Endothelial cell of umbilical vein (primary cell): ENCODE measurements around the gene DUSP2. TPM values are rescaled to one million over a fixed set of nuclear protein-coding genes. Genes with fewer than 3 reads are reported as not detected.

Source experiments
- BruUV-seq: library from RNA; stranded (reverse); fragments of 400-500 nt; replicated peaks from 2 replicates; lab custom pipeline; 2021; lab: Mats Ljungman, UMichigan
- CTCF ChIA-PET: fragments of 300-600, 350-600 bp; sonication (Branson Sonifier 250); formaldehyde crosslinking; loops from one replicate; lab custom pipeline; 2021; ENCODE audit warnings: antibody characterized with exemption, inconsistent platforms; lab: Charles Lee
- POLR2A ChIA-PET: fragments of 300-600, 350-600 bp; sonication (Branson Sonifier 250); formaldehyde crosslinking; loops from one replicate; lab custom pipeline; 2021; ENCODE audit warnings: antibody characterized with exemption, inconsistent platforms; lab: Charles Lee
- DNase-seq: peaks from one replicate; pipeline ENCODE4 v3.0.0-alpha.2; 2011; ENCODE audit warnings: low read depth, low spot score
- FAIRE-seq: peaks from 2 replicates; lab custom pipeline; 2011; peaks lifted over from hg19 to GRCh38; lab: Jason Lieb, UNC
- H2AFZ ChIP-seq: 2 replicates; pipeline ENCODE4 v1.6.0; 2012; ENCODE audit warnings: low read depth, low read length, control low read depth, inconsistent platforms
- H3K27ac ChIP-seq: 2 replicates; pipeline ENCODE4 v1.5.1; 2011; ENCODE audit warnings: low read depth, mild to moderate bottlenecking, control low read depth, low read length, moderate library complexity; ENCODE audit not compliant: insufficient read depth
- H3K27me3 ChIP-seq, 2 experiments: 2 replicates each; pipeline versions ENCODE4 v1.6.0 to v1.6.1; 2011; ENCODE audit warnings: low read length in 2 of 2, mixed read lengths in 1 of 2; ENCODE audit not compliant: control insufficient read depth in 2 of 2, insufficient read depth in 2 of 2
- H3K36me3 ChIP-seq, 2 experiments: 2 replicates in 1 of 2; 3 replicates in 1 of 2; pipeline ENCODE4 v1.5.1; 2011; ENCODE audit warnings: low read length in 2 of 2, mild to moderate bottlenecking in 1 of 2, moderate library complexity in 1 of 2; ENCODE audit not compliant: control insufficient read depth in 2 of 2, insufficient read depth in 2 of 2; ENCODE audit errors: extremely low read depth in 1 of 2
- H3K4me1 ChIP-seq: 3 replicates; pipeline ENCODE4 v1.5.1; 2011; ENCODE audit warnings: mild to moderate bottlenecking, low read length; ENCODE audit not compliant: control insufficient read depth, insufficient read depth; ENCODE audit errors: extremely low read depth
- H3K4me2 ChIP-seq: 2 replicates; pipeline ENCODE4 v1.6.1; 2011; ENCODE audit warnings: low read length, control low read depth, mixed read lengths; ENCODE audit not compliant: insufficient read depth
- H3K4me3 ChIP-seq, 3 experiments: fragments of 200-600 bp in 1 of 3; sonication (generic), shearing (Covaris generic) in 1 of 3; replicated peaks in 1 of 3; 2 replicates each; pipeline ENCODE4 v1.5.1; 2011 to 2016; ENCODE audit warnings: control low read depth in 3 of 3, low read length in 3 of 3, mild to moderate bottlenecking in 2 of 3, inconsistent platforms in 1 of 3, low read depth in 1 of 3, moderate library complexity in 1 of 3; ENCODE audit not compliant: insufficient read depth in 1 of 3
- H3K79me2 ChIP-seq: 2 replicates; pipeline ENCODE4 v1.6.0; 2012; ENCODE audit warnings: low read length, inconsistent platforms; ENCODE audit not compliant: control insufficient read depth, insufficient read depth
- H3K9ac ChIP-seq: replicated peaks from 2 replicates; pipeline ENCODE3; 2011; ENCODE audit warnings: low read length, control low read depth; ENCODE audit not compliant: insufficient read depth; ENCODE audit errors: extremely low read depth
- H3K9me1 ChIP-seq: replicated peaks from 3 replicates; pipeline ENCODE4 v1.6.0; 2011; ENCODE audit warnings: mild to moderate bottlenecking, low read length; ENCODE audit not compliant: control insufficient read depth, insufficient read depth; ENCODE audit errors: extremely low read depth
- H3K9me3 ChIP-seq: replicated peaks from 2 replicates; pipeline ENCODE4 v1.5.1; 2012; ENCODE audit warnings: low read length, inconsistent platforms; ENCODE audit not compliant: control insufficient read depth, insufficient read depth
- H4K20me1 ChIP-seq: replicated peaks from 2 replicates; pipeline ENCODE3; 2011; ENCODE audit warnings: mild to moderate bottlenecking, low read length; ENCODE audit not compliant: control insufficient read depth, insufficient read depth; ENCODE audit errors: extremely low read depth
- EZH2 ChIP-seq: IDR thresholded peaks from 2 replicates; pipeline ENCODE4 v1.6.1; 2012; ENCODE audit warnings: borderline replicate concordance, low read depth, mild to moderate bottlenecking, moderate library complexity, low read length, inconsistent platforms; ENCODE audit not compliant: severe bottlenecking
- FOS ChIP-seq: IDR thresholded peaks from 2 replicates; pipeline ENCODE4 v1.6.1; 2011; ENCODE audit warnings: mild to moderate bottlenecking, low read length, moderate library complexity, borderline replicate concordance; ENCODE audit not compliant: insufficient read depth
- GATA2 ChIP-seq: IDR thresholded peaks from 2 replicates; pipeline ENCODE4 v1.7.0; 2011; ENCODE audit warnings: low read depth, mild to moderate bottlenecking, moderate library complexity, mixed read lengths, low read length; ENCODE audit not compliant: insufficient read length, insufficient read depth
- JUN ChIP-seq: IDR thresholded peaks from 2 replicates; pipeline ENCODE4 v1.6.1; 2011; ENCODE audit warnings: borderline replicate concordance, low read depth; ENCODE audit not compliant: insufficient read length, insufficient read depth
- MYC ChIP-seq: IDR thresholded peaks from one replicate; pipeline ENCODE4 v1.6.1; 2011; ENCODE audit warnings: mild to moderate bottlenecking, low read depth, low read length
- POLR2A ChIP-seq: IDR thresholded peaks from 2 replicates; pipeline ENCODE4 v1.6.1; 2012; ENCODE audit warnings: low read depth, mild to moderate bottlenecking, control low read depth, low read length
- POLR2AphosphoS5 ChIP-seq: IDR thresholded peaks from 2 replicates; pipeline ENCODE4 v1.6.1; 2012; ENCODE audit warnings: low read depth, mild to moderate bottlenecking, control low read depth, low read length, moderate library complexity; ENCODE audit not compliant: insufficient read depth
- dilution Hi-C: fragments of 300-500 bp; cut with MboI; formaldehyde crosslinking; loops from one replicate; pipeline ENCODE4 v1.15.0; 2019; ENCODE audit warnings: low sequenced_read_pairs; ENCODE audit not compliant: extremely low pct_ligation_motif_present
- intact Hi-C: fragments of 100-400 bp; cut with micrococcal nuclease; formaldehyde crosslinking; loops from one replicate; pipeline ENCODE4 v1.10.0; 2022
- polyA plus RNA-seq, 4 experiments: library from polyadenylated mRNA; depleted of rRNA in 3 of 4; stranded (reverse) in 3 of 4; unstranded in 1 of 4; fragments of >200 nt; gene quantifications; 2 replicates each; pipeline versions ENCODE4 v1.2.1 to v1.2.3, GENCODE V29; 2011 to 2012; ENCODE audit warnings: missing spikeins in 1 of 4
- total RNA-seq: library from RNA; stranded (reverse); gene quantifications from 2 replicates; pipeline ENCODE4 v1.2.3, GENCODE V29; 2021
- TF ChIP-seq, protein P1 (sequence below), 2 donors: IDR thresholded peaks; 1 replicate in 1 of 2; 2 replicates in 1 of 2; pipeline ENCODE4 v1.5.1; 2011; ENCODE audit warnings: low read length in 2 of 2, mild to moderate bottlenecking in 2 of 2, moderate library complexity in 2 of 2, control low read depth in 1 of 2, inconsistent platforms in 1 of 2, low read depth in 1 of 2; ENCODE audit not compliant: insufficient read depth in 1 of 2; ENCODE audit errors: extremely low read depth in 1 of 2
- TF ChIP-seq, protein P2 (sequence below): IDR thresholded peaks from 2 replicates; pipeline ENCODE4 v1.6.1; 2011; ENCODE audit not compliant: insufficient read depth, insufficient read length

Gene DUSP2
- total and polyA plus RNA-seq, 2 donors (not counting 3 experiments of a cell fraction or from before 2014, with no cell fraction given) = 0.33 TPM

DNA sequence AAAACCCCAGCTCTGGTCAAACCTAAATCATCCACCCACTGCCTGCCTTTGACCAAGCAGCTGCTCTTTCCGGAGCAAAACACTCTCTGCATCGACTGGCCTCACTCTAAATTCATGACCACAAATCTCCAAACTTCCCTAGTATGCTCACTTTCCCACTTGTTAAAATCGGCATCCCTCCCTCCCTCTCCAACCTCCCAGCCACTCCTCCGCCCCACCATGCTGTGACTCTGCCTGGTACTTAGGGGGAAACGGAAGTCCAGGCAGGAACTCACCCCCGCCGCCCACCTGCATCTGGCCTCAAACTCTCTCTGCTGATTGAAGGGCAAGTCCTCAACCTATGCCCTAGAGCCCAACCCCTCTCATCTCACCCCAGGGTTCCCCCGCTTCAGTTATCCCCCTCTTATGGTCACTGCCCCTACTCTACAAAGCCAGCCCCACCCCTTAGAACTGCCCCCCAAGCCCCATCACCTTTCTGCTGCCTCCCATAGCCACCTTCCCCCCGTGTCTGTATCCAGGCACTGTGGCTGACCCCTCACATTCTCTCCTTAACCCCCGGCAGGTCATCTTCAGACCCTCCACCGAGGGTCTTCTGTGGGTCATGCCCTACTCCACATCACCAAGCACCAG lies 25.0 kb downstream of the DUSP2 start:
- dilution Hi-C loops = no loop called here
- Histone ChIP-seq H3K9ac (no peak overlapping the region), H3K27ac (no peak overlapping the region), H3K9me3 (no peaks in the 10 kb centered on the region), H3K4me2 (no peak overlapping the region), H3K79me2 (no peaks in the 10 kb centered on the region), H4K20me1 (no peaks in the 10 kb centered on the region), H3K4me1 (no peaks in the 10 kb centered on the region), H3K4me3 (no peak overlapping the region), H3K27me3 (peaks cover 7 to 9% of the 10 kb centered on the region in 2 experiments), H2AFZ (no peak overlapping the region), H3K9me1 (no peaks in the 10 kb centered on the region), H3K36me3 (no peaks in the 10 kb centered on the region)
- TF ChIP-seq POLR2AphosphoS5 = no peak
- TF ChIP-seq JUN = no peak
- TF ChIP-seq MYC = no peak
- no peak for TF ChIP-seq POLR2A
- TF ChIP-seq, protein P1, sequence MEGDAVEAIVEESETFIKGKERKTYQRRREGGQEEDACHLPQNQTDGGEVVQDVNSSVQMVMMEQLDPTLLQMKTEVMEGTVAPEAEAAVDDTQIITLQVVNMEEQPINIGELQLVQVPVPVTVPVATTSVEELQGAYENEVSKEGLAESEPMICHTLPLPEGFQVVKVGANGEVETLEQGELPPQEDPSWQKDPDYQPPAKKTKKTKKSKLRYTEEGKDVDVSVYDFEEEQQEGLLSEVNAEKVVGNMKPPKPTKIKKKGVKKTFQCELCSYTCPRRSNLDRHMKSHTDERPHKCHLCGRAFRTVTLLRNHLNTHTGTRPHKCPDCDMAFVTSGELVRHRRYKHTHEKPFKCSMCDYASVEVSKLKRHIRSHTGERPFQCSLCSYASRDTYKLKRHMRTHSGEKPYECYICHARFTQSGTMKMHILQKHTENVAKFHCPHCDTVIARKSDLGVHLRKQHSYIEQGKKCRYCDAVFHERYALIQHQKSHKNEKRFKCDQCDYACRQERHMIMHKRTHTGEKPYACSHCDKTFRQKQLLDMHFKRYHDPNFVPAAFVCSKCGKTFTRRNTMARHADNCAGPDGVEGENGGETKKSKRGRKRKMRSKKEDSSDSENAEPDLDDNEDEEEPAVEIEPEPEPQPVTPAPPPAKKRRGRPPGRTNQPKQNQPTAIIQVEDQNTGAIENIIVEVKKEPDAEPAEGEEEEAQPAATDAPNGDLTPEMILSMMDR (IDR thresholded peaks at IDR 0.05; ENCODE audit: extremely low read depth in 1 of 2, insufficient read depth in 1 of 2, low read depth in 1 of 2, low read length in 2 of 2) = no peak
- TF ChIP-seq EZH2 = no peak
- TF ChIP-seq GATA2 = no peak
- TF ChIP-seq, protein P2, sequence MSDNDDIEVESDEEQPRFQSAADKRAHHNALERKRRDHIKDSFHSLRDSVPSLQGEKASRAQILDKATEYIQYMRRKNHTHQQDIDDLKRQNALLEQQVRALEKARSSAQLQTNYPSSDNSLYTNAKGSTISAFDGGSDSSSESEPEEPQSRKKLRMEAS = no peak
- TF ChIP-seq FOS = no peak
- FAIRE-seq = no peak
- intact Hi-C loops = no loop called here
- BruUV-seq = no TSS peak
- CTCF ChIA-PET = no interaction called here
- DNase-seq = no peak
- POLR2A ChIA-PET = no interaction called here
